Esophagus squamous epithelium (tissue), 5 donors: ENCODE results near the gene CCDC182. TPM values are rescaled to one million over a fixed set of nuclear protein-coding genes. Genes with fewer than 3 reads are reported as not detected.

Source experiments
- DNase-seq: peaks from one replicate; lab custom pipeline; 2025; lab: John Stamatoyannopoulos, UW
- H3K27ac ChIP-seq, 4 donors: fragments of 200-600 bp; sonication (generic); one replicate each; pipeline ENCODE4 v1.5.1; 2016 to 2019; ENCODE audit warnings: mild to moderate bottlenecking in 1 of 4
- H3K27me3 ChIP-seq, 4 donors: fragments of 200-600 bp; sonication (generic); 1 replicate in 3 of 4; 2 replicates in 1 of 4; pipeline versions ENCODE4 v1.5.1 to v1.6.0; 2017 to 2021; ENCODE audit warnings: antibody characterized with exemption in 1 of 4
- H3K36me3 ChIP-seq, 3 donors: fragments of 200-600 bp; sonication (generic); one replicate each; pipeline ENCODE4 v1.5.1; 2016 to 2019
- H3K4me1 ChIP-seq, 3 donors: fragments of 200-600 bp; sonication (generic); one replicate each; pipeline ENCODE4 v1.5.1; 2017 to 2019
- H3K4me3 ChIP-seq, 4 donors: fragments of 200-600 bp; sonication (generic); 1 replicate in 3 of 4; 2 replicates in 1 of 4; pipeline ENCODE4 v1.5.1; 2016 to 2019; ENCODE audit warnings: mild to moderate bottlenecking in 2 of 4, moderate library complexity in 1 of 4
- H3K9me3 ChIP-seq, 3 donors: fragments of 200-600 bp; sonication (generic); one replicate each; pipeline ENCODE4 v1.5.1; 2016 to 2019
- CTCF ChIP-seq, 6 experiments: fragments of 450-650 bp in 4 of 6; fragments of 200-600 bp in 2 of 6; sonication (generic) in 2 of 6; IDR thresholded peaks; one replicate each; pipeline ENCODE4 v1.5.1; 2016 to 2019; ENCODE audit warnings: antibody characterized with exemption in 6 of 6, mild to moderate bottlenecking in 4 of 6, moderate library complexity in 4 of 6
- POLR2A ChIP-seq, 4 donors: fragments of 450-650 bp; IDR thresholded peaks; one replicate each; pipeline ENCODE4 v1.6.1; 2017; ENCODE audit warnings: antibody characterized with exemption in 4 of 4, mild to moderate bottlenecking in 4 of 4, moderate library complexity in 3 of 4
- WGBS, 2 donors: methylation state at CpG; one replicate each; pipeline ENCODE4 v1.1.5; 2018; 5-methylcytosine and 5-hydroxymethylcytosine counted together
- intact Hi-C: fragments of 100-400 bp; cut with DNase I; formaldehyde crosslinking; loops from one replicate; pipeline ENCODE4 v1.15.0; 2022
- total RNA-seq, 4 donors: library from RNA; depleted of rRNA; stranded (reverse); fragments of >200 nt; gene quantifications; one replicate each; pipeline ENCODE4 v1.1.0, GENCODE V29; 2016
- donor health status: DM: yes; HTN: yes; CAD: no.

The CCDC182 gene
- total RNA-seq, 4 donors from 2014 or later: not detected

- peaks cover 8 to 20% (median 10%) of the 10 kb centered on the region in 3 donors for H3K4me1 ChIP-seq
- 0 to 6% methylated on average over 3 to 15 of the region's 25 CpGs for WGBS, 2 donors
- H3K27me3 ChIP-seq: peaks cover 0 to 61% (median 0%) of the 10 kb centered on the region in 4 donors
- no peak for DNase-seq
- no peaks in the 10 kb centered on the region for H3K36me3 ChIP-seq
- H3K27ac ChIP-seq: no peak overlapping the region
- H3K9me3 ChIP-seq: no peaks in the 10 kb centered on the region
- TF ChIP-seq POLR2A (IDR thresholded peaks at IDR 0.05) (no peak), CTCF (IDR thresholded peaks at IDR 0.05) (peak in 5 of 6 experiments; percentile 48 to 70 (median 67))
- peak overlapping the region in 1 of 4 donors; percentile 41 for H3K4me3 ChIP-seq
- intact Hi-C loops: no loop called here
Measured at GRCh38 chr17:57783338-57783742, 38.2 kb upstream of the CCDC182 start.

- WGBS, 2 donors: 29 to 50% methylated on average over 13 to 15 of the region's 20 CpGs
- no peak for DNase-seq
- H3K4me1 ChIP-seq: peaks cover 8 to 20% (median 10%) of the 10 kb centered on the region in 3 donors
- H3K9me3 ChIP-seq: no peaks in the 10 kb centered on the region
- peaks cover 0 to 56% (median 0%) of the 10 kb centered on the region in 4 donors for H3K27me3 ChIP-seq
- peak overlapping the region in 1 of 4 donors; percentile 41 for H3K4me3 ChIP-seq
- intact Hi-C loops: no loop called here
- TF ChIP-seq CTCF (IDR thresholded peaks at IDR 0.05) (no peak), POLR2A (IDR thresholded peaks at IDR 0.05) (no peak)
- no peak overlapping the region for H3K27ac ChIP-seq
- H3K36me3 ChIP-seq: no peaks in the 10 kb centered on the region
Measured at GRCh38 chr17:57782647-57783337, 37.7 kb upstream of the CCDC182 start.

GRCh38 chr17:57782062-57782490 lies 37.0 kb upstream of the CCDC182 start:
- no peaks in the 10 kb centered on the region for H3K9me3 ChIP-seq

GRCh38 chr17:57781386-57782061 lies 36.4 kb upstream of the CCDC182 start:
- WGBS, 2 donors: 57 to 58% methylated on average over 11 of the region's 11 CpGs
- no peaks in the 10 kb centered on the region for H3K36me3 ChIP-seq
- no peak overlapping the region for H3K27ac ChIP-seq
- no peak for DNase-seq
- H3K9me3 ChIP-seq: no peaks in the 10 kb centered on the region
- H3K4me3 ChIP-seq: no peak overlapping the region
- peaks cover 8 to 20% (median 10%) of the 10 kb centered on the region in 3 donors for H3K4me1 ChIP-seq
- TF ChIP-seq POLR2A (IDR thresholded peaks at IDR 0.05) (no peak), CTCF (IDR thresholded peaks at IDR 0.05) (no peak)
- intact Hi-C loops: no loop called here
- H3K27me3 ChIP-seq: peaks cover 0 to 46% (median 0%) of the 10 kb centered on the region in 4 donors

More at GRCh38 chr17:57782062-57782490, 37.0 kb upstream of the CCDC182 start:
- intact Hi-C loops: no loop called here
- no peaks in the 10 kb centered on the region for H3K36me3 ChIP-seq
- H3K4me1 ChIP-seq: peaks cover 8 to 20% (median 10%) of the 10 kb centered on the region in 3 donors
- peaks cover 0 to 50% (median 0%) of the 10 kb centered on the region in 4 donors for H3K27me3 ChIP-seq
- WGBS, 2 donors: 29 to 48% methylated on average over 3 to 4 of the region's 6 CpGs
- H3K4me3 ChIP-seq: no peak overlapping the region
- no peak overlapping the region for H3K27ac ChIP-seq
- DNase-seq: no peak
- TF ChIP-seq CTCF (IDR thresholded peaks at IDR 0.05) (no peak), POLR2A (IDR thresholded peaks at IDR 0.05) (no peak)

- intact Hi-C loops: no loop called here
- 53 to 64% methylated on average over 1 to 2 of the region's 2 CpGs for WGBS, 2 donors
- Histone ChIP-seq H3K4me1 (peaks cover 8 to 20% (median 10%) of the 10 kb centered on the region in 3 donors), H3K9me3 (no peaks in the 10 kb centered on the region), H3K27me3 (peaks cover 0 to 52% (median 0%) of the 10 kb centered on the region in 4 donors), H3K27ac (no peak overlapping the region), H3K4me3 (no peak overlapping the region), H3K36me3 (no peaks in the 10 kb centered on the region)
- DNase-seq: no peak
- no peak for TF ChIP-seq CTCF (IDR thresholded peaks at IDR 0.05)
- TF ChIP-seq POLR2A (IDR thresholded peaks at IDR 0.05): no peak
Measured at GRCh38 chr17:57779706-57780105, 34.6 kb upstream of the CCDC182 start.
